GM23338 (cell line): ENCODE results near the gene NCS1. TPM values are rescaled to one million over a fixed set of nuclear protein-coding genes. Genes with fewer than 3 reads are reported as not detected.

ENCODE experiments used
- ATAC-seq: fragments of 200-7000 bp; cut with Tn5 transposase; 3 replicates; pipeline ENCODE4 v1.9.1; 2020
- DNase-seq: peaks from one replicate; pipeline ENCODE4 v3.0.0-alpha.2; 2015; ENCODE audit warnings: low spot score
- H2AFZ ChIP-seq: fragments of 200-600 bp; sonication (generic); 2 replicates; pipeline ENCODE4 v1.8.0; 2016; ENCODE audit warnings: antibody characterized with exemption, mild to moderate bottlenecking, moderate library complexity
- H3F3A ChIP-seq: fragments of 200-600 bp; sonication (generic); replicated peaks from 2 replicates; pipeline ENCODE4 v1.8.0; 2017; ENCODE audit warnings: antibody characterized with exemption, mixed run types, low read depth
- H3K27ac ChIP-seq: fragments of 200-600 bp; sonication (generic); 2 replicates; pipeline ENCODE4 v1.6.1; 2016; ENCODE audit warnings: low read depth
- H3K27me3 ChIP-seq: fragments of 200-600 bp; sonication (generic); 2 replicates; pipeline ENCODE4 v1.8.0; 2016; ENCODE audit warnings: mild to moderate bottlenecking, mixed run types, moderate library complexity; ENCODE audit not compliant: insufficient read depth
- H3K36me3 ChIP-seq: fragments of 200-600 bp; sonication (generic); 2 replicates; pipeline ENCODE4 v1.8.0; 2016; ENCODE audit warnings: mild to moderate bottlenecking; ENCODE audit not compliant: insufficient read depth
- H3K4me1 ChIP-seq: fragments of 200-600 bp; sonication (generic); 2 replicates; pipeline ENCODE4 v1.8.0; 2016; ENCODE audit warnings: mild to moderate bottlenecking, moderate library complexity; ENCODE audit not compliant: insufficient read depth
- H3K4me2 ChIP-seq: fragments of 200-600 bp; sonication (generic); 2 replicates; pipeline ENCODE4 v1.7.1; 2017; ENCODE audit warnings: mixed run types
- H3K4me3 ChIP-seq: fragments of 200-600 bp; sonication (generic); 2 replicates; pipeline ENCODE4 v1.6.1; 2016; ENCODE audit warnings: mixed run types
- H3K79me2 ChIP-seq: fragments of 200-600 bp; sonication (generic); replicated peaks from 2 replicates; pipeline ENCODE4 v1.8.0; 2017; ENCODE audit warnings: mild to moderate bottlenecking; ENCODE audit not compliant: insufficient read depth
- H3K9me2 ChIP-seq: fragments of 200-600 bp; sonication (generic); 2 replicates; pipeline ENCODE4 v1.8.0; 2017; ENCODE audit not compliant: insufficient read depth
- H4K20me1 ChIP-seq: fragments of 200-600 bp; sonication (generic); replicated peaks from 2 replicates; pipeline ENCODE4 v1.8.0; 2017; ENCODE audit warnings: mild to moderate bottlenecking; ENCODE audit not compliant: insufficient read depth
- H3K27ac Mint-ChIP-seq: 2 replicates; pipeline ENCODE4 v1.8.0; 2020; ENCODE audit warnings: inconsistent platforms, mild to moderate bottlenecking, moderate library complexity, mixed read lengths
- H3K27me3 Mint-ChIP-seq: 3 replicates; pipeline ENCODE4 v1.8.0; 2022; ENCODE audit warnings: low read depth, mild to moderate bottlenecking, moderate library complexity, mixed read lengths, inconsistent platforms; ENCODE audit not compliant: insufficient read depth, poor library complexity
- H3K36me3 Mint-ChIP-seq: 3 replicates; pipeline ENCODE4 v1.8.0; 2021; ENCODE audit warnings: low read depth, mild to moderate bottlenecking, inconsistent platforms, moderate library complexity, mixed read lengths
- H3K4me1 Mint-ChIP-seq: 3 replicates; pipeline ENCODE4 v1.8.0; 2020; ENCODE audit warnings: mild to moderate bottlenecking, inconsistent platforms, mixed read lengths
- H3K4me3 Mint-ChIP-seq: 3 replicates; pipeline ENCODE4 v1.8.0; 2021; ENCODE audit warnings: moderate library complexity, mild to moderate bottlenecking, inconsistent platforms, mixed read lengths
- H3K9me3 Mint-ChIP-seq: 3 replicates; pipeline ENCODE4 v1.8.0; 2020; ENCODE audit warnings: moderate library complexity, mild to moderate bottlenecking, inconsistent platforms, mixed read lengths
- CREB1 ChIP-seq: fragments of 250-450 bp; sonication (Bioruptor Pico); IDR thresholded peaks from 2 replicates; pipeline ENCODE4 v1.5.0; 2020; ENCODE audit warnings: low read depth, mild to moderate bottlenecking, moderate library complexity
- EZH2 ChIP-seq: fragments of 200-600 bp; sonication (generic); IDR thresholded peaks from one replicate; pipeline ENCODE4 v1.8.0; 2017; ENCODE audit warnings: antibody characterized with exemption, mild to moderate bottlenecking, low read depth; ENCODE audit not compliant: unreplicated experiment
- EZH2phosphoT487 ChIP-seq: fragments of 200-600 bp; sonication (generic); IDR thresholded peaks from one replicate; pipeline ENCODE4 v1.8.1; 2018; ENCODE audit warnings: antibody characterized with exemption; ENCODE audit not compliant: unreplicated experiment
- JUNB ChIP-seq: IDR thresholded peaks from one replicate; pipeline ENCODE4 v1.6.1; 2016; ENCODE audit warnings: antibody characterized with exemption; ENCODE audit not compliant: unreplicated experiment
- NANOG ChIP-seq: IDR thresholded peaks from 2 replicates; pipeline ENCODE4 v1.6.1; 2016; ENCODE audit warnings: antibody characterized with exemption, borderline replicate concordance
- POLR2AphosphoS5 ChIP-seq: IDR thresholded peaks from 2 replicates; pipeline ENCODE4 v1.6.1; 2016; ENCODE audit warnings: antibody characterized with exemption, low read depth
- REST ChIP-seq: IDR thresholded peaks from one replicate; pipeline ENCODE4 v1.6.1; 2018; ENCODE audit warnings: antibody characterized with exemption; ENCODE audit not compliant: unreplicated experiment
- STAT1 ChIP-seq: IDR thresholded peaks from one replicate; pipeline ENCODE4 v1.6.1; 2016; ENCODE audit warnings: antibody characterized with exemption; ENCODE audit not compliant: unreplicated experiment
- ZNF114 ChIP-seq: fragments of 250-450 bp; sonication (Bioruptor Pico); IDR thresholded peaks from 2 replicates; pipeline ENCODE4 v1.5.0; 2020; ENCODE audit warnings: mild to moderate bottlenecking, moderate library complexity
- ZNF331 ChIP-seq: fragments of 250-450 bp; sonication (Bioruptor Pico); IDR thresholded peaks from 2 replicates; pipeline ENCODE4 v1.5.0; 2020; ENCODE audit warnings: low read depth, mild to moderate bottlenecking, moderate library complexity
- ZNF462 ChIP-seq: fragments of 250-450 bp; sonication (Bioruptor Pico); IDR thresholded peaks from 2 replicates; pipeline ENCODE4 v1.5.0; 2020; ENCODE audit warnings: mild to moderate bottlenecking, moderate library complexity
- polyA plus RNA-seq: library from polyadenylated mRNA; unstranded; fragments of >200 nt; fragmentation: Nextera tagmentation; extraction: Ambion mirVana; gene quantifications from 2 replicates; pipeline ENCODE4 v1.2.1, GENCODE V29; 2016
- total RNA-seq: library from RNA; depleted of rRNA; stranded (reverse); fragments of >200 nt; shearing (Covaris generic); gene quantifications from 2 replicates; pipeline ENCODE4 v1.2.3, GENCODE V29; 2014
- TF ChIP-seq, protein P1 (sequence below), 2 experiments: fragments of 200-600 bp in 1 of 2; sonication (generic) in 1 of 2; conservative IDR thresholded peaks; 2 replicates each; pipeline versions ENCODE4 v1.5.1 to v1.6.1; 2016 to 2017; ENCODE audit warnings: antibody characterized with exemption in 2 of 2, low read depth in 2 of 2, mild to moderate bottlenecking in 2 of 2, moderate library complexity in 1 of 2
- TF ChIP-seq, protein P2 (sequence below): IDR thresholded peaks from 2 replicates; pipeline ENCODE4 v1.6.1; 2016; ENCODE audit warnings: antibody characterized with exemption

NCS1 gene
- total and polyA plus RNA-seq, 2 experiments from 2014 or later, result 8.2 to 34.3 TPM

- H2AFZ ChIP-seq, result no peak overlapping the region
- 0 out of 2 replicates have a peak, but pooled peaks cover 3% of the 10 kb centered on the region for H4K20me1 ChIP-seq
- no peak overlapping the region for H3K27ac ChIP-seq
- H3K4me2 ChIP-seq, result no peak overlapping the region
- no peak overlapping the region for H3K4me3 ChIP-seq
- Mint-ChIP-seq H3K27ac (no peak overlapping the region), H3K27me3 (peaks cover 18% of the 10 kb centered on the region), H3K4me1 (peaks cover 22% of the 10 kb centered on the region), H3K36me3 (no peaks in the 10 kb centered on the region; the same call in 2 of the 3 replicates), H3K9me3 (no peaks in the 10 kb centered on the region; the same call in 2 of the 3 replicates), H3K4me3 (peak overlapping the region; percentile 32; the same call in 1 of the 3 replicates)
- H3K79me2 ChIP-seq, result peaks cover 53% of the 10 kb centered on the region
- H3K4me1 ChIP-seq, result 0 out of 2 replicates have a peak, but pooled peaks cover 8% of the 10 kb centered on the region
- no peaks in the 10 kb centered on the region; the same call in 1 of the 2 replicates for H3F3A ChIP-seq
- no peaks in the 10 kb centered on the region; the same call in 1 of the 2 replicates for H3K27me3 ChIP-seq
- H3K36me3 ChIP-seq, result no peaks in the 10 kb centered on the region
- TF ChIP-seq REST (no peak), POLR2AphosphoS5 (no peak), ZNF462 (CRISPR knock-in tag) (no peak), ZNF114 (CRISPR knock-in tag) (no peak), JUNB (no peak), ZNF331 (CRISPR knock-in tag) (no peak), EZH2phosphoT487 (no peak), NANOG (no peak), CREB1 (CRISPR knock-in tag) (no peak), EZH2 (no peak), STAT1 (no peak)
- TF ChIP-seq, protein P1, sequence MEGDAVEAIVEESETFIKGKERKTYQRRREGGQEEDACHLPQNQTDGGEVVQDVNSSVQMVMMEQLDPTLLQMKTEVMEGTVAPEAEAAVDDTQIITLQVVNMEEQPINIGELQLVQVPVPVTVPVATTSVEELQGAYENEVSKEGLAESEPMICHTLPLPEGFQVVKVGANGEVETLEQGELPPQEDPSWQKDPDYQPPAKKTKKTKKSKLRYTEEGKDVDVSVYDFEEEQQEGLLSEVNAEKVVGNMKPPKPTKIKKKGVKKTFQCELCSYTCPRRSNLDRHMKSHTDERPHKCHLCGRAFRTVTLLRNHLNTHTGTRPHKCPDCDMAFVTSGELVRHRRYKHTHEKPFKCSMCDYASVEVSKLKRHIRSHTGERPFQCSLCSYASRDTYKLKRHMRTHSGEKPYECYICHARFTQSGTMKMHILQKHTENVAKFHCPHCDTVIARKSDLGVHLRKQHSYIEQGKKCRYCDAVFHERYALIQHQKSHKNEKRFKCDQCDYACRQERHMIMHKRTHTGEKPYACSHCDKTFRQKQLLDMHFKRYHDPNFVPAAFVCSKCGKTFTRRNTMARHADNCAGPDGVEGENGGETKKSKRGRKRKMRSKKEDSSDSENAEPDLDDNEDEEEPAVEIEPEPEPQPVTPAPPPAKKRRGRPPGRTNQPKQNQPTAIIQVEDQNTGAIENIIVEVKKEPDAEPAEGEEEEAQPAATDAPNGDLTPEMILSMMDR (conservative IDR thresholded peaks at IDR 0.05; ENCODE audit: low read depth in 2 of 2), result no peak
- TF ChIP-seq, protein P2, sequence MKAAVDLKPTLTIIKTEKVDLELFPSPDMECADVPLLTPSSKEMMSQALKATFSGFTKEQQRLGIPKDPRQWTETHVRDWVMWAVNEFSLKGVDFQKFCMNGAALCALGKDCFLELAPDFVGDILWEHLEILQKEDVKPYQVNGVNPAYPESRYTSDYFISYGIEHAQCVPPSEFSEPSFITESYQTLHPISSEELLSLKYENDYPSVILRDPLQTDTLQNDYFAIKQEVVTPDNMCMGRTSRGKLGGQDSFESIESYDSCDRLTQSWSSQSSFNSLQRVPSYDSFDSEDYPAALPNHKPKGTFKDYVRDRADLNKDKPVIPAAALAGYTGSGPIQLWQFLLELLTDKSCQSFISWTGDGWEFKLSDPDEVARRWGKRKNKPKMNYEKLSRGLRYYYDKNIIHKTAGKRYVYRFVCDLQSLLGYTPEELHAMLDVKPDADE, result no peak
- no peaks in the 10 kb centered on the region for H3K9me2 ChIP-seq
- DNase-seq (no peak), ATAC-seq (no peak)
These were observed 2.7 kb downstream of the NCS1 start for GRCh38 chr9:130174920-130175321.
